GM19397 (cell line): ENCODE measurements around the gene CARD19.

Source experiments
- ATAC-seq: cut with Tn5 transposase; IDR thresholded peaks from one replicate; pipeline ENCODE4 v1.9.1; 2021; ENCODE audit warnings: mild to moderate bottlenecking, moderate library complexity; ENCODE audit not compliant: unreplicated experiment

Gene CARD19

DNA sequence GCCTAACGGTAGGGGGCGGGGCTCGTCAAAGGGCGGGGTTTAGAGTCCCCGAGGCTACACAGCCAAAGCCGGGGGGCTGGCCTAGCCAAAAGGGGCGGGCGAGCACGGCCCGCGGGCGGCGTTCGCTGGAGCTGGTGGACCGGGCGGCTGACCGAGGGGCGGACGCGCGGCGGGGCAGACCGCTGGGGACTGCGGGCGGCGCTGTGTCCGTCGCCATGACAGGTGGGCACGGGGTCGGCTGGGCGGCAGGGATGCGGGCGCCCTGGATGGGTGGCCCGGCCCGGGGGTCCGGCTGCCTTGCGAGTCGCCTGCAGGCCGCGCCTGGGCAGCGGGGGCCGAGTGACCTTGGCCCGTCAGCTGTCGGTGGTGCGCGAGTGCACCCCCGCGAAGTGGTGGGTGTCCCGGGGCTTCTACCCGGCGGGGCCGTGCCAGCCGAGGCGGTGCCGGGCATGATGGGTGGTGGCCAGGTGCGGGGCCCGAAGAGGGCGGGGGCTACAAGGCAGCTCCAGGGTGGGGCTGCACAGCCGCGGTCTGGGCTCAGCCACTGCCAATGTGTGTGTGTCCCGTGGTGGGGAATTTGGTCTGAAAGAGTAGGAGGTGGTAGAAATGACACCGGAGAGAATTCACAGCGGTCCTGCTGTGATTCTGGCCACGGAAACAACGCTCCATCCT is at the start of gene CARD19:
CARD19 (plus strand) TSS at position 87 of the 672 bp plus-strand sequence; CDS start at position 216, 129 bp downstream.
- peak; percentile 51 for ATAC-seq

DNA sequence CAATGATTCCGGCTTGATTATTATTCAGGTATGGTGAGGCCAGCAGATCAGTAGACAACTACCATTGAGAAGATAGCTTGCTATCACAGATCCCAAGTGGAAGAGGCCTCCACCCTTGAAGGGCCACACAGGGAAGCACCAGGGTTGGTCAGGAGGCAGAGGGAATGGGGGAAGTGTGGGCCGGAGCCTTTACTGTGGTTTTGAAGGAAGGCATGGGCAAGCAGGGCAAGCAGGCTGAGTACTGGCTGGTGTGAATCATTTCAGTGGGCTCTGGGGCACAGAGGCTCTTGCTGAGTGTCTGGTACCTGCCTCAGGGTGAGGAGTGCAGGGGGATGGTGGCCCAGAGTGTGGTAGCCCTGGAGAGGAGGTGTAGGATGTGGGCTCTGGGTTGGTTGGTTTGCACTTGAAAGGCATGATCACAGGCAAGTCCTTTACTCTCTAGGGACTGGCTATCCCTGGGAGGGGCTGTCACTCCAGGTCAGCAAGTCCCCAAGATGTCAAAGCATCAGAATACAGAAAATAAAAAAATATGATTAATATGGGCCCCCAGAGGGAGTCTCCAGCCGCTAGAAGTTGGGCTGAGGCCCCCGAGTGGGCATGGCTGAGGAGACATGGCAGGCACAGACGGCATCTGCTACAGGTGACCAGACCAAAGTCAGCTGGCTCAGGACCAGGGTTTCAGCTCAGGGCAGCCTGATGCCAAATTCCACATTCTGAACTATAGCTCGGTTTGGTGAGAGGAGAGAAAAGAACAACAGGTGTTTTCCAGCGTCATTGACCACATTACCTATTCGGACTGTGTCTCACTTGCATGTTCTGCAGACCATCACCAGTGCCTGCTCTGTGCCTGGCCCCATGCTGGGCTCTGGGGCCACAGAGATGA is 47.2 kb upstream of the CARD19 start:
- no peak for ATAC-seq

DNA sequence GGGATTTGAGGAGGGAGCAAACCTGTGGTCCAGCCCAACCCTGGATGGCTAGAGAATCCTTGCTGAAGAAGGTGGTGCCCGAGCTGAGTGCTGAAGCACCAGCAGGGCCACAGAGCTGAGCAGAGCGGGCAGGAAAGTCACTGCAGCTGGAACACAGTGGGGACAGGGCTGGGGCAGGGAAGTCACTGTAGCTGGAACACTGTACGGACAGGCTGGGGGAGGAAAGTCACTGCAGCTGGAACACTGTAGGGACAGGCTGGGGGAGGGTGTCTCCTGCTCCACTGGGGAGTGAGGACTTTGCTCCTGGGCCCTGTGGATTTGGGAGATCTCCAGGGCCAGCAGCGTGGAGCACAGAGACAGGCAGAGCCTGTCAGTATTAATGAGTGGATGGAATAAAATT is 46.5 kb upstream of the CARD19 start:
- no peak for ATAC-seq

DNA sequence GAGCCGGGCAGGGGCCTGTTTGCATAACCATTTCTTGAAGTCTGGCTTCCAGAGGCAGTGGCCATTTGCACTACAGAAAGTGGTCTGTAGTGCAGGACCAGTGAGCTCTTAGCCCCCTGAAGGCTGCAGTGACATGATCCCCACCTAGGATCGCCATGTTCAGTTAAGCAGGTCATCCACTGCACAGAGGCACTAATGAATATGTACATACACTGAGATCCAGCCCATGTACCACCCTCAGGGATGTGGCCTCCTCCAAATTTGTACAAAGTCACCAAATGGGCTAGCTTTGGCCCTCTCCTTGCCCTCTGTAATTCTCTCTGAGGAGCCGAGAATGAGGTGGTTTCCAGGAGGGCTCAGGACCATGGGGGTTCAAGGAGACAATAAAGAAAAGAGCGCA is 45.8 kb upstream of the CARD19 start:
- ATAC-seq: no peak

DNA sequence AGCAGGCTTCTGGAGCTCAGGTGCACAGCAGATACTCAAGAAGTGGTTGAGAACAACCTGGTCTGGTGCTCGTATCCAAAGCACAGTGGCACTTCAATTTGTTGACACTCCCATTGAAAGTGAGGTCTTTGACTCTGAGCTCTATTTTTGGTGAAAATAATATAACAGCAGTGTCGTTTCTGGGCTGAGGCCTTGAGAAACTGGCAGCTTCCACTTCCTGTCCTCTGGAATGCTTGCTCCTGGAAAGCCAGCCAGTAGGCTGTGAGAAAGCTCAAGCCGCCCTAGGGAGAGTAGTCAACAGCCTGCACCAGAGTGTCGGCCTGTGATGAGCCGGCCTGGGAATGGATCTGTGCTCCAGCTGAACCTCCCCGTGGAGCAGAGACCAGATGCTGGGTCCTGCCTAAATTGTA is 44.3 kb upstream of the CARD19 start:
- ATAC-seq: no peak

DNA sequence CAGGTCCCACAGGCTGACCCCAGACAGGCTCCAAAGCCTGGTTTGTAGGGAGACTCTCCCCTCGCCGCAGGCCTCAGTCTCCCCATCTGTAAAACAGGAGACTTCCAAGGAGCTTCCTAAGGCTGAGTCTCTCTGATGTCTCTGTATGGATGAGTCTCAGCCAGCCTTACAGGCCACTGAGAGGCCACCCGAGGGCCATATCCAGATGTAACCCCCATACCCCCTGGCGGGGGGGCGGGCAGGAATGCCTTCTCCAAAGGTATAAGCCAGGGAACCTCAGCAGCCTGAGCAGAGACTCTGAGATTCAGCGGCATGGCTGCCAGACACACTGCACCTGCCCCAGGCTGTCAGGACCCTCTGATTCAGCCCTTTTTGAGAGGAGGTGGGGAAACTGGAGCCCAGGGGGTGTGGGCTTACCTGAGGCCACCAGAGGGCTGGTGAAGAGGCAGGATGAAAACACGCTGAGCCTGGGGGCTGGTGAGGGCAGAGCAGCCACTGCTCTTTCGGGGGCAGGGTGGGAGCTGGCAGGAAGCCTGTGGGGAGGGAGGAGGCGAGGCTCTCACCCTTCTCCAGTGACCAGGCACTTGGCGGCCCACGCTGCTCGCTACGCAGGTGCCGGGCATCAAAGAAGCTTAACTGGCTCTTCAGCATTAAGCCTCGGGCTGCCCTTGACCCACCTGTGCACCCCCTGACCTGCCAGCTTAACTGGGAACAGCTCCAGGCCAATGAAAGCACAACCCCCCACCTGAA is 43.1 kb upstream of the CARD19 start:
- ATAC-seq: no peak

GRCh38 chr9:93053781-93054331 is 42.2 kb upstream of the CARD19 start:
- ATAC-seq: no peak

DNA sequence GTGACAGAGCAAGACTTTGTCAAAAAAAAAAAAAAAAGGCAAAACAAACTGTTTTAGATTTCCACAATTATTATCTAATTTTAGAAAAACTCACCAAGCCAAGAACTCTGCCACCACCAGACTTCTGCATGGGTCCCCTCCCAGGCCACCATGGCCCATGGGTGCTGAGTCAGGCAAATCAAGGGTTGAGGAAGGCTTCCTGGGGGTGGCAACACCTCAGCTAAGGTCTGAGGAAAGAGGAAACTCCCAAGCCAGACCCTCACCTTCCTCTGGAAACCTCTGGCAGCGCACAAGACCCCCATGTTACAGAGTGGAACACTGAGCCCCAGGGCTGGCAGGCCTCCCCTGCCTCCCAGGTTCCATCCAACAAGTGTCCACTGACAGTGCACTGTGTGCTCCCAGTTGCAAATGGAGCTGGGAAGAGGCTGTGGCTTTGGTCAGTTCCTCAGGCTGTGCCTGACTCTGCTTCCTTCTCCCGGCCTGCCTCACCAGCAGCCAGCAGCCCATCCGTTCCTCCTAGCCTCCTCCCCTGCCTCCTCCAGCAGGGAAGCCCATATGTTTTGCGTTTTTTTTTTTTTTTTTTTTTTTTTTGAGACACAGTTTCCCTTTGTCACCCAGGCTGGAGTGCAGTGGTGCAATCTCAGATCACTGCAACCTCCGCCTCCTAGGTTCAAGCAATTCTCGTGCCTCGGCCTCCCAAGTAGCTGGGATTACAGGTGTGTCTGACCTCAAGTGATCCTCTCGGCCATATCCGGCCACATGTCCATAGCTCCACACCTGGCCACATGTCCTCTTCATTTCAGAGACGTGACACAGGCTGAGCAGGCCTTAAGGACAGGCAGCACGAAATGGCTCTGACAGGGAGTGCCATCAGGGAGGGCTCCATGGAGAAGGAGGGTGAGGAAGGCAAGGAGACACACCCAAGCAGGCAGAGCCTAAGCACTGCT is 41.0 kb upstream of the CARD19 start:
- ATAC-seq: no peak

GRCh38 chr9:93057042-93057702 is 38.8 kb upstream of the CARD19 start:
- ATAC-seq: no peak

GRCh38 chr9:93057703-93058354 is 38.2 kb upstream of the CARD19 start:
- ATAC-seq: peak; percentile 19

- peak; percentile 58 for ATAC-seq
These were observed 37.5 kb upstream of the CARD19 start, which contains the start of gene SUSD3 for GRCh38 chr9:93058355-93059010. SUSD3 (plus strand) TSS chr9:93058701; CDS start chr9:93058743, 42 bp downstream.

GRCh38 chr9:93059011-93059714 is 36.9 kb upstream of the CARD19 start:
- peak; percentile 17 for ATAC-seq

- no peak for ATAC-seq
These were observed 36.1 kb upstream of the CARD19 start for GRCh38 chr9:93059715-93060578.

DNA sequence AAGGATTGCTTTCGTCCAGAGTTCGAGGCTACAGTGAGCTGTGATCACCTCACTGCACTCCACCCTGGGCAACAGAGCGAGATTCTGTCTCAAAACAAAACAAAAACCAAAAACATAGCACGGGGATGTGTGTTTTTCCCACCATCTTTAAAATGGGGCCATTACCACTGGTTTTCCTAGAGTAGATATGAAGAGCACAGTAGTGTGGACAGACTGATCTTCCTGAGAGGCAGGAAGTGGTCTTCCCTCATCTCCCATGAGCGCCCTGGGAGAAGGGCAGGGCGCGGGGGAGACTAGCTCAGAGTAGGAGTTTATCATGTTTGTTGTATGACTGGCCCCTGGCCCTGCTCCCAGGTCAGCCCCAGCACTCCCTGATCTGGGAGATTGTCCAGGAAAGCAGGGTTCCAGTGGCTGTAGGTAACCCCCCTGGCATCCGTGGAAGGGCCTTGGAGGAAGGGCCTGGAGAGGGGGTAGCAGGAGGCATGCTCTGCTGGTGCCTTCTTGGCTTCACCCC is 35.2 kb upstream of the CARD19 start:
- no peak for ATAC-seq

- ATAC-seq: no peak
These were observed 34.7 kb upstream of the CARD19 start for GRCh38 chr9:93061260-93061751.
